ENCODE results near the gene GLI3. TPM values are rescaled to one million over a fixed set of nuclear protein-coding genes. Genes with fewer than 3 reads are reported as not detected.

Gene GLI3
- polyA plus RNA-seq, 1 donor, result 5.4 TPM

DNA sequence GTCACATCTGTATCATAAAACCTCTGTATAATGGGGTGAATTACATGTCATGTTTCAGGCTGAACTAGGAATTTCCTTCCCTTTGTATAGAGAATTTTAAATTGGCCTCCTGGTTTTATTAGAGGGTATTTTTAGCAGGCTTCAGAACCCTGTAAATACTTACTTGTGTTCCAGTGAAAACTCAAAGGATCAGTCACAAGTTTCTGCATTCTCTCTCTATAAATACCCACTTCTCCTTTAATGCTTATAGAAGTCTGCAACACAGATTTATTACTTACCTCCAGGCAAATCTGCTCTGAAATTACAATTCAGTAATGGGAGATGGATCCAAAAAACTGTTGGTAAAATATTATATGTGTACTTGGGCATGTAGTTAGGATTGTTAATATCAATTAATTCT, 161.6 kb downstream of the GLI3 start:
- no peaks in the 10 kb centered on the region for H3K27me3 ChIP-seq (ENCODE audit: control insufficient read depth, insufficient read depth, low read length)
- H3K4me1 ChIP-seq (ENCODE audit: control insufficient read depth, insufficient read depth, low read length), result no peaks in the 10 kb centered on the region
- H3K27ac ChIP-seq (ENCODE audit: low read length), result no peak overlapping the region

GRCh38 chr7:42074076-42074475, 162.9 kb downstream of the GLI3 start:
- DNase-seq, result peak; percentile 42 to 55
- Histone ChIP-seq H3K36me3 (ENCODE audit: control insufficient read depth, insufficient read depth, low read length) (no peaks in the 10 kb centered on the region), H3K27me3 (ENCODE audit: control insufficient read depth, insufficient read depth, low read length) (no peaks in the 10 kb centered on the region), H3K4me3 (ENCODE audit: low read length) (no peak overlapping the region), H3K4me1 (ENCODE audit: control insufficient read depth, insufficient read depth, low read length) (no peaks in the 10 kb centered on the region), H3K27ac (ENCODE audit: low read length) (no peak overlapping the region), H3K9me3 (ENCODE audit: control insufficient read depth, low read depth, low read length) (no peaks in the 10 kb centered on the region)
- no CpG with 5 or more reads among the region's 4 CpGs for WGBS (ENCODE audit: insufficient coverage, low lambda C conversion rate)

More for the DNA sequence above, 161.6 kb downstream of the GLI3 start:
- no peaks in the 10 kb centered on the region for H3K36me3 ChIP-seq (ENCODE audit: control insufficient read depth, insufficient read depth, low read length)
- H3K4me3 ChIP-seq (ENCODE audit: low read length), result no peak overlapping the region
- H3K9me3 ChIP-seq (ENCODE audit: control insufficient read depth, low read depth, low read length), result no peaks in the 10 kb centered on the region
- no peak for DNase-seq

DNA sequence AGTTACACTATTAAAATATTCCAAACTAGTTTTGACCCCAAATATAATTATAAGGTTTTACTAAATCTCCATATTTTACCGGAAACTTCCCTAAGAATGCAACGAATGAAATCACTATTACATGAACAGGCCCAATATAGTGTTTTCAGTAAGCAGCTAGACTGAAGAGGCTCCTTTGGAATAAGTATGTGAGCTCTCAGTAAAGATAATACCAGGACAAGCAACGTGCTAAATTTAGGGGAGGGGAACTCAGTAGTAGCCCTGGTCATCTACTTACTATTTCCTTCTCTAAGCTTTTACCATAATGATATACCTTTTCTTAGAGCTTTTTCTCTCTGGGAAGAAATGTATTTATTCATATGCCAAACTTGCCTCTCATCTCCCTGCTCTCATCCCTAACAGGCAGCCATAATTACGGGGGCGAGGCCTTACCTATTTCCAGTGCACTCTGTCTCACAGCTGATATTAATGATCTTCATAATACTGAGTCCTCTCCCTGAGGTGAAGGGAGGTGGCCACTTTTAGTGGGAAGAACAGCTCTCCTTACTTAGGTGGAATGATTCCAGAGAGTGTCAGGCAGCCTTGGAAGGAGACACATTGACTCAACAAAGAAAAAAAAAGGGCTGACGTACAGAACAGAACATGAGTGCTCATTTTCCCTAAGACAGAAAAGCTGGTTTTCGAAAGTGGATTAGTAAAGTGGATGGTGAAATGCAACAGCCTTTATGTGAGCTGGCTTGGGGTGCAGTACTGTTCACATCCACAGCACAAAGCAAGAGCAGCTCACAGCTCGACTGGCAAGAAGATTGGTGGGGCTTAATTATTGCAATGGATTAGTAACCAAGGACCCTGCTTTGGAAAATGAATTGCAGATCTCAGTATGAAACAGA, 165.4 kb downstream of the GLI3 start:
- H3K36me3 ChIP-seq (ENCODE audit: control insufficient read depth, insufficient read depth, low read length), result no peaks in the 10 kb centered on the region
- no peaks in the 10 kb centered on the region for H3K27me3 ChIP-seq (ENCODE audit: control insufficient read depth, insufficient read depth, low read length)
- no peaks in the 10 kb centered on the region for H3K4me1 ChIP-seq (ENCODE audit: control insufficient read depth, insufficient read depth, low read length)
- no peak overlapping the region for H3K4me3 ChIP-seq (ENCODE audit: low read length)
- DNase-seq, result no peak
- H3K9me3 ChIP-seq (ENCODE audit: control insufficient read depth, low read depth, low read length), result no peaks in the 10 kb centered on the region
- no CpG with 5 or more reads among the region's 8 CpGs for whole genome bisulfite sequencing (ENCODE audit: insufficient coverage, low lambda C conversion rate)
- H3K27ac ChIP-seq (ENCODE audit: low read length), result no peak overlapping the region

GRCh38 chr7:42070068-42070467, 166.9 kb downstream of the GLI3 start:
- Histone ChIP-seq H3K9me3 (ENCODE audit: control insufficient read depth, low read depth, low read length) (no peaks in the 10 kb centered on the region), H3K4me3 (ENCODE audit: low read length) (no peak overlapping the region), H3K27me3 (ENCODE audit: control insufficient read depth, insufficient read depth, low read length) (no peaks in the 10 kb centered on the region), H3K36me3 (ENCODE audit: control insufficient read depth, insufficient read depth, low read length) (no peaks in the 10 kb centered on the region), H3K27ac (ENCODE audit: low read length) (no peak overlapping the region), H3K4me1 (ENCODE audit: control insufficient read depth, insufficient read depth, low read length) (no peaks in the 10 kb centered on the region)
- WGBS (ENCODE audit: insufficient coverage, low lambda C conversion rate), result no CpG with 5 or more reads among the region's 2 CpGs
- peak; percentile 31 to 36 for DNase-seq

GRCh38 chr7:42069590-42069989, 167.4 kb downstream of the GLI3 start:
- no CpG with 5 or more reads among the region's 1 CpG for WGBS (ENCODE audit: insufficient coverage, low lambda C conversion rate)
- Histone ChIP-seq H3K9me3 (ENCODE audit: control insufficient read depth, low read depth, low read length) (no peaks in the 10 kb centered on the region), H3K27me3 (ENCODE audit: control insufficient read depth, insufficient read depth, low read length) (no peaks in the 10 kb centered on the region), H3K36me3 (ENCODE audit: control insufficient read depth, insufficient read depth, low read length) (no peaks in the 10 kb centered on the region), H3K27ac (ENCODE audit: low read length) (no peak overlapping the region), H3K4me1 (ENCODE audit: control insufficient read depth, insufficient read depth, low read length) (no peaks in the 10 kb centered on the region), H3K4me3 (ENCODE audit: low read length) (no peak overlapping the region)
- DNase-seq, result no peak

- Histone ChIP-seq H3K9me3 (ENCODE audit: control insufficient read depth, low read depth, low read length) (no peaks in the 10 kb centered on the region), H3K4me1 (ENCODE audit: control insufficient read depth, insufficient read depth, low read length) (no peaks in the 10 kb centered on the region), H3K27ac (ENCODE audit: low read length) (no peak overlapping the region), H3K4me3 (ENCODE audit: low read length) (no peak overlapping the region), H3K36me3 (ENCODE audit: control insufficient read depth, insufficient read depth, low read length) (no peaks in the 10 kb centered on the region), H3K27me3 (ENCODE audit: control insufficient read depth, insufficient read depth, low read length) (no peaks in the 10 kb centered on the region)
- no CpG with 5 or more reads among the region's 11 CpGs for WGBS (ENCODE audit: insufficient coverage, low lambda C conversion rate)
- no peak for DNase-seq
Measured at GRCh38 chr7:42068554-42069280, 168.3 kb downstream of the GLI3 start.

GRCh38 chr7:42065942-42066341, 171.1 kb downstream of the GLI3 start:
- Histone ChIP-seq H3K4me3 (ENCODE audit: low read length) (no peak overlapping the region), H3K27me3 (ENCODE audit: control insufficient read depth, insufficient read depth, low read length) (no peaks in the 10 kb centered on the region), H3K27ac (ENCODE audit: low read length) (no peak overlapping the region), H3K36me3 (ENCODE audit: control insufficient read depth, insufficient read depth, low read length) (no peaks in the 10 kb centered on the region), H3K9me3 (ENCODE audit: control insufficient read depth, low read depth, low read length) (no peaks in the 10 kb centered on the region), H3K4me1 (ENCODE audit: control insufficient read depth, insufficient read depth, low read length) (no peaks in the 10 kb centered on the region)
- no peak for DNase-seq
- 94% methylated on average over 3 of the region's 7 CpGs for WGBS (ENCODE audit: insufficient coverage, low lambda C conversion rate)

GRCh38 chr7:42065015-42065414, 172.0 kb downstream of the GLI3 start:
- no peak for DNase-seq
- Histone ChIP-seq H3K27me3 (ENCODE audit: control insufficient read depth, insufficient read depth, low read length) (no peaks in the 10 kb centered on the region), H3K4me3 (ENCODE audit: low read length) (no peak overlapping the region), H3K9me3 (ENCODE audit: control insufficient read depth, low read depth, low read length) (no peaks in the 10 kb centered on the region), H3K4me1 (ENCODE audit: control insufficient read depth, insufficient read depth, low read length) (no peaks in the 10 kb centered on the region), H3K36me3 (ENCODE audit: control insufficient read depth, insufficient read depth, low read length) (no peaks in the 10 kb centered on the region), H3K27ac (ENCODE audit: low read length) (no peak overlapping the region)

- no peak for DNase-seq
- Histone ChIP-seq H3K4me3 (ENCODE audit: low read length) (no peak overlapping the region), H3K4me1 (ENCODE audit: control insufficient read depth, insufficient read depth, low read length) (no peaks in the 10 kb centered on the region), H3K9me3 (ENCODE audit: control insufficient read depth, low read depth, low read length) (no peaks in the 10 kb centered on the region), H3K27me3 (ENCODE audit: control insufficient read depth, insufficient read depth, low read length) (no peaks in the 10 kb centered on the region), H3K36me3 (ENCODE audit: control insufficient read depth, insufficient read depth, low read length) (no peaks in the 10 kb centered on the region), H3K27ac (ENCODE audit: low read length) (no peak overlapping the region)
- no CpG with 5 or more reads among the region's 2 CpGs for WGBS (ENCODE audit: insufficient coverage, low lambda C conversion rate)
Measured at GRCh38 chr7:42064534-42064933, 172.5 kb downstream of the GLI3 start.

DNA sequence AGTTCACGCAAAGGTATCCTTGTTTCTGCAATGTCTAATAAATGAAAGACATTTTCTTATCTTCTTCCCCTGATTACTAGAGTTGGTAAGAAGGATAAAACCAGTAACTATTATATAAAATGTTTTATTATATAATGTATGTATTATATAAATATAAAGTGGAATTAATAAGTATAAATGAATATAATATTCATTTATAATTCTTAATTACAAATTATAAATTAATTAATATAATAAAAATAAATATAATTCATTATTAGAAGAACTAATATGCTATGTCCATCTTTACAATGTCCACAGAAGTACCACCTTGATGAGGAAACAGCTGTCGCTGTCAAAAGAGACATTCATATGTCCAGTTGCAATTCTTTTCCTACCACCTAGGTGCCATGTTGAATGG, 177.7 kb downstream of the GLI3 start:
- Histone ChIP-seq H3K27ac (ENCODE audit: low read length) (no peak overlapping the region), H3K4me3 (ENCODE audit: low read length) (no peak overlapping the region), H3K36me3 (ENCODE audit: control insufficient read depth, insufficient read depth, low read length) (no peaks in the 10 kb centered on the region), H3K4me1 (ENCODE audit: control insufficient read depth, insufficient read depth, low read length) (no peaks in the 10 kb centered on the region), H3K27me3 (ENCODE audit: control insufficient read depth, insufficient read depth, low read length) (no peaks in the 10 kb centered on the region), H3K9me3 (ENCODE audit: control insufficient read depth, low read depth, low read length) (no peaks in the 10 kb centered on the region)
- DNase-seq, result no peak
- no CpG with 5 or more reads among the region's 2 CpGs for WGBS (ENCODE audit: insufficient coverage, low lambda C conversion rate)
